Activated CD8-positive, alpha-beta T cell treated with anti-CD3 and anti-CD28 coated beads, Interleukin-2, amount 10 ng/mL, durations not matched to agents 7 days and 5 days (primary cell): ENCODE results near the gene SNX6. TPM values are rescaled to one million over a fixed set of nuclear protein-coding genes. Genes with fewer than 3 reads are reported as not detected.
"Not testable (repeated sequence)": the region's sequence is repeated elsewhere in the genome, so short reads cannot be mapped to it uniquely, and the experiment has no call there.

Source experiments
- ATAC-seq: fragments of 150-1000 bp; cut with Tn5 transposase; one replicate; pipeline ENCODE4 v1.10.0; 2021; ENCODE audit warnings: moderate library complexity
- CTCF ChIA-PET: fragments of 350-600 bp; sonication (Branson Sonifier 250); formaldehyde crosslinking; loops from one replicate; lab custom pipeline; 2021; ENCODE audit warnings: antibody characterized with exemption; lab: Charles Lee
- POLR2A ChIA-PET: fragments of 350-600 bp; sonication (Branson Sonifier 250); formaldehyde crosslinking; loops from one replicate; lab custom pipeline; 2021; ENCODE audit warnings: antibody characterized with exemption; lab: Charles Lee
- DNase-seq: peaks from one replicate; pipeline ENCODE4 v3.0.0-alpha.2; 2020
- H3K27ac Mint-ChIP-seq: one replicate; pipeline ENCODE4 v1.8.0; 2021; ENCODE audit warnings: mild to moderate bottlenecking, mixed read lengths
- H3K27me3 Mint-ChIP-seq: one replicate; pipeline ENCODE4 v1.8.0; 2021; ENCODE audit warnings: low read depth, mixed read lengths
- H3K36me3 Mint-ChIP-seq: one replicate; pipeline ENCODE4 v1.8.0; 2021; ENCODE audit warnings: low read depth, mixed read lengths
- H3K4me1 Mint-ChIP-seq: one replicate; pipeline ENCODE4 v1.8.0; 2021; ENCODE audit warnings: low read depth, mixed read lengths
- H3K4me3 Mint-ChIP-seq: one replicate; pipeline ENCODE4 v1.8.0; 2021; ENCODE audit warnings: mild to moderate bottlenecking, mixed read lengths
- H3K9me3 Mint-ChIP-seq: one replicate; pipeline ENCODE4 v1.8.0; 2022; ENCODE audit warnings: mixed read lengths; ENCODE audit not compliant: insufficient read depth
- total RNA-seq, 2 experiments: library from RNA; stranded (reverse); gene quantifications; one replicate each; pipeline ENCODE4 v1.2.3, GENCODE V29; 2021

The SNX6 gene
- total RNA-seq, 2 experiments from 2014 or later: 83.3 to 84.3 TPM

GRCh38 chr14:34538871-34539406 lies 91.0 kb downstream of the SNX6 start:
- H3K4me3 Mint-ChIP-seq: peak overlapping the region; percentile 100
- no peaks in the 10 kb centered on the region for H3K9me3 Mint-ChIP-seq
- peaks cover 20% of the 10 kb centered on the region for H3K4me1 Mint-ChIP-seq
- H3K27ac Mint-ChIP-seq: peak overlapping the region; percentile 99
- no peak for ATAC-seq
- no peak for DNase-seq
- no peaks in the 10 kb centered on the region for H3K27me3 Mint-ChIP-seq
- H3K36me3 Mint-ChIP-seq: peaks cover 2% of the 10 kb centered on the region
- CTCF ChIA-PET: interaction anchor here (0.8 kb wide), 1 partner anchor 186 kb away, joined by 3 read pairs; no protein-coding TSS in a partner anchor
- POLR2A ChIA-PET: interaction anchor here (0.8 to 0.9 kb wide), 2 partner anchors 12 to 16 kb away, joined by 3 read pairs; no protein-coding TSS in a partner anchor

GRCh38 chr14:34538096-34538495 lies 91.9 kb downstream of the SNX6 start:
- Mint-ChIP-seq H3K27ac (peak overlapping the region; percentile 52), H3K4me1 (peaks cover 20% of the 10 kb centered on the region)
- CTCF ChIA-PET: interaction anchor here (0.8 to 1.0 kb wide), 2 partner anchors 8 to 185 kb away, joined by 3 read pairs; no protein-coding TSS in a partner anchor
- POLR2A ChIA-PET: interaction anchor here (0.8 to 0.9 kb wide), 2 partner anchors 11 to 17 kb away, joined by 3 read pairs; no protein-coding TSS in a partner anchor
- DNase-seq, H3K36me3 Mint-ChIP-seq, H3K4me3 Mint-ChIP-seq, ATAC-seq, H3K9me3 Mint-ChIP-seq, H3K27me3 Mint-ChIP-seq: not testable (repeated sequence)

GRCh38 chr14:34537677-34538009 lies 92.3 kb downstream of the SNX6 start:
- CTCF ChIA-PET: interaction anchor here (0.8 to 1.0 kb wide), 2 partner anchors 8 to 438 kb away, joined by 3 read pairs; no protein-coding TSS in a partner anchor
- ATAC-seq (no peak), DNase-seq (no peak)
- Mint-ChIP-seq H3K27ac (no peak overlapping the region), H3K9me3 (no peaks in the 10 kb centered on the region), H3K27me3 (no peaks in the 10 kb centered on the region), H3K4me1 (peaks cover 20% of the 10 kb centered on the region), H3K36me3 (peaks cover 7% of the 10 kb centered on the region), H3K4me3 (no peak overlapping the region)
- POLR2A ChIA-PET: no interaction called here

- no peak overlapping the region for H3K27ac Mint-ChIP-seq
- no peak overlapping the region for H3K4me3 Mint-ChIP-seq
- DNase-seq: no peak
- no peaks in the 10 kb centered on the region for H3K9me3 Mint-ChIP-seq
- ChIA-PET CTCF (interaction anchor here (0.8 to 1.0 kb wide), 2 partner anchors 7 to 438 kb away, joined by 3 read pairs; no protein-coding TSS in a partner anchor), POLR2A (no interaction called here)
- peaks cover 10% of the 10 kb centered on the region for H3K36me3 Mint-ChIP-seq
- no peak for ATAC-seq
- H3K4me1 Mint-ChIP-seq: peaks cover 20% of the 10 kb centered on the region
- no peaks in the 10 kb centered on the region for H3K27me3 Mint-ChIP-seq
Measured at GRCh38 chr14:34536951-34537676, 92.8 kb downstream of the SNX6 start.

GRCh38 chr14:34527591-34527990 lies 102.4 kb downstream of the SNX6 start:
- CTCF ChIA-PET: no interaction called here
- H3K36me3 Mint-ChIP-seq: peaks cover 34% of the 10 kb centered on the region
- no peaks in the 10 kb centered on the region for H3K4me1 Mint-ChIP-seq
- no peaks in the 10 kb centered on the region for H3K9me3 Mint-ChIP-seq
- ATAC-seq (peak; percentile 19), DNase-seq (no peak)
- H3K27ac Mint-ChIP-seq: no peak overlapping the region
- H3K27me3 Mint-ChIP-seq: no peaks in the 10 kb centered on the region
- POLR2A ChIA-PET: no interaction called here
- H3K4me3 Mint-ChIP-seq: no peak overlapping the region

- H3K27ac Mint-ChIP-seq, ATAC-seq, DNase-seq, POLR2A ChIA-PET, H3K4me3 Mint-ChIP-seq, H3K9me3 Mint-ChIP-seq, H3K27me3 Mint-ChIP-seq, H3K4me1 Mint-ChIP-seq, CTCF ChIA-PET: not testable (repeated sequence)
- H3K36me3 Mint-ChIP-seq: peaks cover 43% of the 10 kb centered on the region
Measured at GRCh38 chr14:34524216-34524615, 105.7 kb downstream of the SNX6 start.

GRCh38 chr14:34522496-34522895 lies 107.5 kb downstream of the SNX6 start:
- Mint-ChIP-seq H3K4me1 (no peaks in the 10 kb centered on the region), H3K27me3 (no peaks in the 10 kb centered on the region), H3K4me3 (no peak overlapping the region), H3K27ac (no peak overlapping the region), H3K9me3 (no peaks in the 10 kb centered on the region), H3K36me3 (peaks cover 48% of the 10 kb centered on the region)
- ATAC-seq: no peak
- DNase-seq: no peak
- CTCF ChIA-PET: no interaction called here
- POLR2A ChIA-PET: no interaction called here

GRCh38 chr14:34521071-34521470 lies 108.9 kb downstream of the SNX6 start:
- not testable (repeated sequence) for H3K4me3 Mint-ChIP-seq, H3K27me3 Mint-ChIP-seq, H3K9me3 Mint-ChIP-seq, H3K27ac Mint-ChIP-seq, DNase-seq, ATAC-seq, H3K4me1 Mint-ChIP-seq
- CTCF ChIA-PET: interaction anchor here (0.6 kb wide), 1 partner anchor 196 kb away, joined by 3 read pairs; no protein-coding TSS in a partner anchor
- peaks cover 48% of the 10 kb centered on the region for H3K36me3 Mint-ChIP-seq
- POLR2A ChIA-PET: interaction anchor here (1.0 kb wide), 1 partner anchor 56 kb away, joined by 3 read pairs; no protein-coding TSS in a partner anchor

GRCh38 chr14:34520304-34520970 lies 109.5 kb downstream of the SNX6 start:
- H3K36me3 Mint-ChIP-seq: peaks cover 52% of the 10 kb centered on the region
- DNase-seq, H3K27me3 Mint-ChIP-seq, H3K9me3 Mint-ChIP-seq, H3K4me1 Mint-ChIP-seq, H3K27ac Mint-ChIP-seq, CTCF ChIA-PET, H3K4me3 Mint-ChIP-seq, ATAC-seq: not testable (repeated sequence)
- POLR2A ChIA-PET: interaction anchor here (1.0 kb wide), 1 partner anchor 55 kb away, joined by 3 read pairs; no protein-coding TSS in a partner anchor
